SKM-1 (cell line): ENCODE measurements around the gene ZNF701.
A peak's percentile ranks its signal among the peaks of the same experiment; 100 is the strongest.
"Not testable (repeated sequence)": the region's sequence is repeated elsewhere in the genome, so short reads cannot be mapped to it uniquely, and the experiment has no call there.

Experiments used
- DNase-seq: peaks from one replicate; lab custom pipeline; 2025; ENCODE audit not compliant: unreplicated experiment; lab: John Stamatoyannopoulos, UW

Gene ZNF701

GRCh38 chr19:52570000-52570861 lies at the start of gene ZNF701:
Gene ZNF701 (plus strand): TSS chr19:52570287. CDS start chr19:52574148, 3,861 bp downstream.
- peak; percentile 36 for DNase-seq

- no peak for DNase-seq
Observed at GRCh38 chr19:52522551-52522950, 47.5 kb upstream of the ZNF701 start.

GRCh38 chr19:52524086-52524485 lies 46.0 kb upstream of the ZNF701 start:
- DNase-seq = no peak

GRCh38 chr19:52527134-52527955 lies 42.7 kb upstream of the ZNF701 start, which contains the start of gene ZNF808:
Gene ZNF808 (plus strand): TSS chr19:52527668. CDS start chr19:52543285, 15,617 bp downstream.
- DNase-seq = peak; percentile 80

GRCh38 chr19:52527956-52528351 lies 42.1 kb upstream of the ZNF701 start:
- DNase-seq = no peak

GRCh38 chr19:52532480-52532879 lies 37.6 kb upstream of the ZNF701 start:
- no peak for DNase-seq

- no peak for DNase-seq
Observed at GRCh38 chr19:52533901-52534300, 36.2 kb upstream of the ZNF701 start.

- DNase-seq = not testable (repeated sequence)
Observed at GRCh38 chr19:52535385-52535770, 34.7 kb upstream of the ZNF701 start.

- DNase-seq = no peak
Observed at GRCh38 chr19:52535771-52536447, 34.2 kb upstream of the ZNF701 start.

- no peak for DNase-seq
Observed at GRCh38 chr19:52536448-52536800, 33.7 kb upstream of the ZNF701 start.

- DNase-seq = not testable (repeated sequence)
Observed at GRCh38 chr19:52538815-52539214, 31.3 kb upstream of the ZNF701 start.

- not testable (repeated sequence) for DNase-seq
Observed at GRCh38 chr19:52541176-52541575, 28.9 kb upstream of the ZNF701 start.

- DNase-seq = no peak
Observed at GRCh38 chr19:52541608-52542007, 28.5 kb upstream of the ZNF701 start.

- not testable (repeated sequence) for DNase-seq
Observed at GRCh38 chr19:52542541-52542940, 27.5 kb upstream of the ZNF701 start.

- no peak for DNase-seq
Observed at GRCh38 chr19:52542984-52543664, 27.0 kb upstream of the ZNF701 start.

GRCh38 chr19:52554216-52554971 lies 15.7 kb upstream of the ZNF701 start:
- DNase-seq = no peak

GRCh38 chr19:52557231-52557995 lies 12.7 kb upstream of the ZNF701 start:
- DNase-seq = no peak

- DNase-seq = not testable (repeated sequence)
Observed at GRCh38 chr19:52558732-52559445, 11.2 kb upstream of the ZNF701 start.

GRCh38 chr19:52561611-52562010 lies 8.5 kb upstream of the ZNF701 start:
- not testable (repeated sequence) for DNase-seq
